Endothelial cell of umbilical vein (primary cell): Measurements from ENCODE around the gene PANX2. TPM values are rescaled to one million over a fixed set of nuclear protein-coding genes. Genes with fewer than 3 reads are reported as not detected.

ENCODE experiments used
- BruUV-seq: library from RNA; stranded (reverse); fragments of 400-500 nt; replicated peaks from 2 replicates; lab custom pipeline; 2021; lab: Mats Ljungman, UMichigan
- CTCF ChIA-PET: fragments of 300-600, 350-600 bp; sonication (Branson Sonifier 250); formaldehyde crosslinking; loops from one replicate; lab custom pipeline; 2021; ENCODE audit warnings: antibody characterized with exemption, inconsistent platforms; lab: Charles Lee
- POLR2A ChIA-PET: fragments of 300-600, 350-600 bp; sonication (Branson Sonifier 250); formaldehyde crosslinking; loops from one replicate; lab custom pipeline; 2021; ENCODE audit warnings: antibody characterized with exemption, inconsistent platforms; lab: Charles Lee
- DNase-seq: peaks from one replicate; pipeline ENCODE4 v3.0.0-alpha.2; 2011; ENCODE audit warnings: low read depth, low spot score
- FAIRE-seq: peaks from 2 replicates; lab custom pipeline; 2011; peaks lifted over from hg19 to GRCh38; lab: Jason Lieb, UNC
- H2AFZ ChIP-seq: 2 replicates; pipeline ENCODE4 v1.6.0; 2012; ENCODE audit warnings: low read depth, low read length, control low read depth, inconsistent platforms
- H3K27ac ChIP-seq: 2 replicates; pipeline ENCODE4 v1.5.1; 2011; ENCODE audit warnings: low read depth, mild to moderate bottlenecking, control low read depth, low read length, moderate library complexity; ENCODE audit not compliant: insufficient read depth
- H3K27me3 ChIP-seq, 2 experiments: 2 replicates each; pipeline versions ENCODE4 v1.6.0 to v1.6.1; 2011; ENCODE audit warnings: low read length in 2 of 2, mixed read lengths in 1 of 2; ENCODE audit not compliant: control insufficient read depth in 2 of 2, insufficient read depth in 2 of 2
- H3K36me3 ChIP-seq, 2 experiments: 2 replicates in 1 of 2; 3 replicates in 1 of 2; pipeline ENCODE4 v1.5.1; 2011; ENCODE audit warnings: low read length in 2 of 2, mild to moderate bottlenecking in 1 of 2, moderate library complexity in 1 of 2; ENCODE audit not compliant: control insufficient read depth in 2 of 2, insufficient read depth in 2 of 2; ENCODE audit errors: extremely low read depth in 1 of 2
- H3K4me1 ChIP-seq: 3 replicates; pipeline ENCODE4 v1.5.1; 2011; ENCODE audit warnings: mild to moderate bottlenecking, low read length; ENCODE audit not compliant: control insufficient read depth, insufficient read depth; ENCODE audit errors: extremely low read depth
- H3K4me2 ChIP-seq: 2 replicates; pipeline ENCODE4 v1.6.1; 2011; ENCODE audit warnings: low read length, control low read depth, mixed read lengths; ENCODE audit not compliant: insufficient read depth
- H3K4me3 ChIP-seq, 3 experiments: fragments of 200-600 bp in 1 of 3; sonication (generic), shearing (Covaris generic) in 1 of 3; replicated peaks in 1 of 3; 2 replicates each; pipeline ENCODE4 v1.5.1; 2011 to 2016; ENCODE audit warnings: control low read depth in 3 of 3, low read length in 3 of 3, mild to moderate bottlenecking in 2 of 3, inconsistent platforms in 1 of 3, low read depth in 1 of 3, moderate library complexity in 1 of 3; ENCODE audit not compliant: insufficient read depth in 1 of 3
- H3K79me2 ChIP-seq: 2 replicates; pipeline ENCODE4 v1.6.0; 2012; ENCODE audit warnings: low read length, inconsistent platforms; ENCODE audit not compliant: control insufficient read depth, insufficient read depth
- H3K9ac ChIP-seq: replicated peaks from 2 replicates; pipeline ENCODE3; 2011; ENCODE audit warnings: low read length, control low read depth; ENCODE audit not compliant: insufficient read depth; ENCODE audit errors: extremely low read depth
- H3K9me1 ChIP-seq: replicated peaks from 3 replicates; pipeline ENCODE4 v1.6.0; 2011; ENCODE audit warnings: mild to moderate bottlenecking, low read length; ENCODE audit not compliant: control insufficient read depth, insufficient read depth; ENCODE audit errors: extremely low read depth
- H3K9me3 ChIP-seq: replicated peaks from 2 replicates; pipeline ENCODE4 v1.5.1; 2012; ENCODE audit warnings: low read length, inconsistent platforms; ENCODE audit not compliant: control insufficient read depth, insufficient read depth
- H4K20me1 ChIP-seq: replicated peaks from 2 replicates; pipeline ENCODE3; 2011; ENCODE audit warnings: mild to moderate bottlenecking, low read length; ENCODE audit not compliant: control insufficient read depth, insufficient read depth; ENCODE audit errors: extremely low read depth
- CTCF ChIP-seq, 2 donors: IDR thresholded peaks; 1 replicate in 1 of 2; 2 replicates in 1 of 2; pipeline ENCODE4 v1.5.1; 2011; ENCODE audit warnings: low read length in 2 of 2, mild to moderate bottlenecking in 2 of 2, moderate library complexity in 2 of 2, control low read depth in 1 of 2, inconsistent platforms in 1 of 2, low read depth in 1 of 2; ENCODE audit not compliant: insufficient read depth in 1 of 2; ENCODE audit errors: extremely low read depth in 1 of 2
- EZH2 ChIP-seq: IDR thresholded peaks from 2 replicates; pipeline ENCODE4 v1.6.1; 2012; ENCODE audit warnings: borderline replicate concordance, low read depth, mild to moderate bottlenecking, moderate library complexity, low read length, inconsistent platforms; ENCODE audit not compliant: severe bottlenecking
- FOS ChIP-seq: IDR thresholded peaks from 2 replicates; pipeline ENCODE4 v1.6.1; 2011; ENCODE audit warnings: mild to moderate bottlenecking, low read length, moderate library complexity, borderline replicate concordance; ENCODE audit not compliant: insufficient read depth
- GATA2 ChIP-seq: IDR thresholded peaks from 2 replicates; pipeline ENCODE4 v1.7.0; 2011; ENCODE audit warnings: low read depth, mild to moderate bottlenecking, moderate library complexity, mixed read lengths, low read length; ENCODE audit not compliant: insufficient read length, insufficient read depth
- JUN ChIP-seq: IDR thresholded peaks from 2 replicates; pipeline ENCODE4 v1.6.1; 2011; ENCODE audit warnings: borderline replicate concordance, low read depth; ENCODE audit not compliant: insufficient read length, insufficient read depth
- MYC ChIP-seq: IDR thresholded peaks from one replicate; pipeline ENCODE4 v1.6.1; 2011; ENCODE audit warnings: mild to moderate bottlenecking, low read depth, low read length
- POLR2A ChIP-seq: IDR thresholded peaks from 2 replicates; pipeline ENCODE4 v1.6.1; 2012; ENCODE audit warnings: low read depth, mild to moderate bottlenecking, control low read depth, low read length
- POLR2AphosphoS5 ChIP-seq: IDR thresholded peaks from 2 replicates; pipeline ENCODE4 v1.6.1; 2012; ENCODE audit warnings: low read depth, mild to moderate bottlenecking, control low read depth, low read length, moderate library complexity; ENCODE audit not compliant: insufficient read depth
- dilution Hi-C: fragments of 300-500 bp; cut with MboI; formaldehyde crosslinking; loops from one replicate; pipeline ENCODE4 v1.15.0; 2019; ENCODE audit warnings: low sequenced_read_pairs; ENCODE audit not compliant: extremely low pct_ligation_motif_present
- intact Hi-C: fragments of 100-400 bp; cut with micrococcal nuclease; formaldehyde crosslinking; loops from one replicate; pipeline ENCODE4 v1.10.0; 2022
- polyA plus RNA-seq, 4 experiments: library from polyadenylated mRNA; depleted of rRNA in 3 of 4; stranded (reverse) in 3 of 4; unstranded in 1 of 4; fragments of >200 nt; gene quantifications; 2 replicates each; pipeline versions ENCODE4 v1.2.1 to v1.2.3, GENCODE V29; 2011 to 2012; ENCODE audit warnings: missing spikeins in 1 of 4
- total RNA-seq: library from RNA; stranded (reverse); gene quantifications from 2 replicates; pipeline ENCODE4 v1.2.3, GENCODE V29; 2021
- TF ChIP-seq, protein P1 (sequence below): IDR thresholded peaks from 2 replicates; pipeline ENCODE4 v1.6.1; 2011; ENCODE audit not compliant: insufficient read depth, insufficient read length

Gene PANX2
- total and polyA plus RNA-seq, 2 donors (not counting 3 experiments of a cell fraction or from before 2014, with no cell fraction given) = 2.5 to 5.1 TPM

DNA sequence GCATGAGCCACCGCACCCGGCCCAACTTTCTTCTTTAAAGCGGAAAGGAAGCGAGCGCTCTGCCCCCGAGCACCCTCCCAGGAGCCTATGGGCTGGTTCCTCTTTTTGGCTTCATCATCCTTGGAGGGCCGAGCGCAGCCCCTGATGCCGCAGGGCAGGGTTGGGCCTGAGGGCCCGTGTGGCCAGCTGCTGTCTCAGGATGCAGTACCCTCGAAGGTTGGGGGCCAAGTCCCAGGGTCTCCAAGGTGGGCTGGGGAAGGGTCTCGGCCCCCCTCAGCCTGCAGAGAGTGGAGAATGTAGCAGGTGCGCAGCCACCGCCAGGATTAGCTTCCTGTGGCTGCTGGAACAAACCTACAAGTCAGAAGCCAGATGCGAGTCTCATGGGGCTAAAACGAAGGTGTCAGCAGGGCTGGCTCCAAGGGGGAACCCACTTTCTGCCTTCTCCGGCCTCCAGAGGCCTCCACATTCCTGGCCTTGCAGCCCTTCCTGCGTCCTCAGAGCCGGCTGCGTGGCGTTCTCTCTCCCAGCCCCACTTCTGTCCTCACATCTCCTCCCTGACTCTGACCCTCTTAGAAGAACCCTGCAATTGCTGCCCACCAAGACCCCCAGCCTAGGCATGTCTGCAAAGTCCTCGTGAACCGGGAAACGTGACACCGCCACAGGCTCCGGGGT lies 2.9 kb downstream of the PANX2 start:
- Histone ChIP-seq H3K27ac (no peak overlapping the region), H3K79me2 (no peaks in the 10 kb centered on the region), H3K36me3 (no peaks in the 10 kb centered on the region), H2AFZ (no peak overlapping the region), H3K9me3 (no peaks in the 10 kb centered on the region), H3K4me1 (peaks cover 4% of the 10 kb centered on the region), H3K9ac (no peak overlapping the region), H3K27me3 (no peaks in the 10 kb centered on the region), H3K9me1 (no peaks in the 10 kb centered on the region), H3K4me3 (no peak overlapping the region), H3K4me2 (no peak overlapping the region), H4K20me1 (no peaks in the 10 kb centered on the region)
- no TSS peak for BruUV-seq
- no peak for TF ChIP-seq MYC
- TF ChIP-seq CTCF (IDR thresholded peaks at IDR 0.05; ENCODE audit: extremely low read depth in 1 of 2, insufficient read depth in 1 of 2, low read depth in 1 of 2, low read length in 2 of 2) = no peak
- TF ChIP-seq EZH2 = no peak
- no peak for TF ChIP-seq JUN
- TF ChIP-seq POLR2A = no peak
- TF ChIP-seq FOS = no peak
- no peak for TF ChIP-seq GATA2
- TF ChIP-seq, protein P1, sequence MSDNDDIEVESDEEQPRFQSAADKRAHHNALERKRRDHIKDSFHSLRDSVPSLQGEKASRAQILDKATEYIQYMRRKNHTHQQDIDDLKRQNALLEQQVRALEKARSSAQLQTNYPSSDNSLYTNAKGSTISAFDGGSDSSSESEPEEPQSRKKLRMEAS = no peak
- TF ChIP-seq POLR2AphosphoS5 = no peak
- dilution Hi-C loops (no loop called here), intact Hi-C loops (no loop called here)
- POLR2A ChIA-PET = no interaction called here
- CTCF ChIA-PET = no interaction called here
- FAIRE-seq (no peak), DNase-seq (no peak)
